CD1c-positive myeloid dendritic cell (primary cell): Measurements from ENCODE around the gene DNASE1L3.
A peak's percentile ranks its signal among the peaks of the same experiment; 100 is the strongest.

Experiments used
- DNase-seq: peaks from one replicate; pipeline ENCODE4 v3.0.0-alpha.2; 2016; ENCODE audit errors: extremely low spot score

DNASE1L3 gene

GRCh38 chr3:58201451-58201850 is 9.3 kb downstream of the DNASE1L3 start:
- peak; percentile 35 for DNase-seq

- DNase-seq: no peak
Observed at GRCh38 chr3:58200846-58201355, 9.9 kb downstream of the DNASE1L3 start.

- no peak for DNase-seq
Observed at GRCh38 chr3:58200121-58200709, 10.6 kb downstream of the DNASE1L3 start.

- no peak for DNase-seq
Observed at GRCh38 chr3:58198804-58199203, 12.0 kb downstream of the DNASE1L3 start.

- DNase-seq: no peak
Observed at GRCh38 chr3:58198362-58198761, 12.4 kb downstream of the DNASE1L3 start.

- no peak for DNase-seq
Observed at GRCh38 chr3:58197588-58197987, 13.2 kb downstream of the DNASE1L3 start.

- DNase-seq: no peak
Observed at GRCh38 chr3:58193682-58194407, 16.9 kb downstream of the DNASE1L3 start.

- no peak for DNase-seq
Observed at GRCh38 chr3:58192069-58192468, 18.7 kb downstream of the DNASE1L3 start.

- DNase-seq: no peak
Observed at GRCh38 chr3:58191361-58191991, 19.3 kb downstream of the DNASE1L3 start.

GRCh38 chr3:58190882-58191281 is 19.9 kb downstream of the DNASE1L3 start:
- DNase-seq: no peak

- DNase-seq: no peak
Observed at GRCh38 chr3:58190291-58190690, 20.5 kb downstream of the DNASE1L3 start.

GRCh38 chr3:58189691-58190090 is 21.1 kb downstream of the DNASE1L3 start:
- no peak for DNase-seq

- DNase-seq: peak; percentile 34
Observed at GRCh38 chr3:58188921-58189451, 21.8 kb downstream of the DNASE1L3 start.

- no peak for DNase-seq
Observed at GRCh38 chr3:58188173-58188564, 22.6 kb downstream of the DNASE1L3 start.

- no peak for DNase-seq
Observed at GRCh38 chr3:58184982-58185360, 25.8 kb downstream of the DNASE1L3 start.

GRCh38 chr3:58184309-58184981 is 26.3 kb downstream of the DNASE1L3 start:
- DNase-seq: no peak

- no peak for DNase-seq
Observed at GRCh38 chr3:58183891-58184290, 26.9 kb downstream of the DNASE1L3 start.

GRCh38 chr3:58183221-58183620 is 27.6 kb downstream of the DNASE1L3 start:
- DNase-seq: no peak

- no peak for DNase-seq
Observed at GRCh38 chr3:58180940-58181587, 29.7 kb downstream of the DNASE1L3 start.

GRCh38 chr3:58180099-58180880 is 30.5 kb downstream of the DNASE1L3 start:
- no peak for DNase-seq
